ENCODE measurements around the gene ARHGAP24.

The ARHGAP24 gene

DNA sequence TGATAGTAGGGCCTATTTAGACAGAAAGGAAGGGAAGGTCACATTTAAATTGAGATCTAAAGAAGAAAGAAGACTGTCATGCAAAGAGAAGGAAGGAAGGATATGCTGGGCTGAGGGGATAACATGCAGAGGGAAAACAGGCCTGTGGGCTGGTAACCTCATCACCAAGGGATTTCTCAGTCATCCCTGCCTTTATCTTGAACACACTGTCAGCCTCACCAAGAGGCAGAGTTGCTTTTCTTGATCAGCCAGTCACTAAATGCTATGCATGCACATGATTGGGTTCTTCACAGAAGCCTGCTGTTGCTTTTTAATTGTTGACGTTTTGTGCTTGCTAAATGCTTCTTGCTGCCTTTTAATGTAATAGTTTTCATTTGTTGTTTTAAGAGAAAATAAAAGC is 113.0 kb downstream of the ARHGAP24 start:
- DNase-seq, result no peak

- DNase-seq, result peak; percentile 6
These were observed 116.6 kb downstream of the ARHGAP24 start for GRCh38 chr4:85591406-85592098.

GRCh38 chr4:85595098-85595775 is 120.3 kb downstream of the ARHGAP24 start:
- no peak for DNase-seq

DNA sequence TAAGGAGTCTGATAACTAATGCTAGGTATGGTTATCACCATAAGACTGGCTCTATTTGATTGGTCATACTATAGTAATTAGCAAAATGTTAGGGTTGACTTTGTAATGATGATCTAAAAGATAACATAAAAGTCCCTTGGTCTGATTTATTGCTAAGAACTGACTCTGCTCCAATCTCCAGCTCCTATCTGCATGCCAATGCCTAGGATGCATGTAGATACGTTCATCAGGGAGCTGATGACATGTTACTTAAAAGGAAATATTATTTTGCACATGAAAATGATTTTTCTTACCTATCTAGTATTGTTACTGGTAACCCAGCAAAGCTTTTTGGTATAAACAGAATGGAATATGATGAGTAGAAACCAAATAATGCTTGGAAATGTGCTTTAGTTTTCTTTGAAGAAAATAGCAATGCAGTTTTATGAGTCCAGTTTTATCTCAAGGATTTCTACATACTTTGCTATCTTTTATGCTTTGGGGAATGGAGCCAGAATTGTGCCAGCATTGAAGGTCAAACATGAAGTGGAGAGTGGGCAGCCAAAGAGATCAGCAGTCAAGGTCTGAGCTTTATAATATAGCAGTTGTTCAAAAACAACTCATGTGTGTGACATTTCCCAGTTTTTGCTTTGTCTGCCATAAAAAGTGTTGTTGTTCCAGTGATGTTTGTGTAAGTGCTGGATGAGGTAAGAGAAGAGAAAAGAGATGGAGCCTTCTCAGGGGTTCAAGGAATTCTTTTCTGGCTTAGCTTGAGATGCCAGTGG is 121.0 kb downstream of the ARHGAP24 start:
- DNase-seq, result no peak

DNA sequence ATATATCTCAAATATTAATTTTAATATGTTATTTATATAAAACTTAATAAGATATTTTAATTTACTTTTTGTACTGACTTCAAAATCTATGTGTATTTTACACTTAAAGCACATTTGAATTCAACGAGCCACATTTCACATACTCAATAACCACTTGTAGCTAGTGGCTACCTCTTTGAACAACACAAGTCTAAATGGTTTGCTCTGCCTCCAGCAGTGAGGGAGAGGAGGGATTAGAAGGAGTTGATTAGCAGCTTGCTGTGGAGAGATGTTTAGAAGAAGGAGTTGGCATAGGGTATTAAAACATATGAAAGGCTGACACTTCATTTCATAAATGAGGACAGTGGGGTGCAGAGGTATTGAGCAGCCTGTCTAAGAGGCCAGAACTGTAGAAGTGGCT is 124.0 kb downstream of the ARHGAP24 start:
- DNase-seq, result no peak

DNA sequence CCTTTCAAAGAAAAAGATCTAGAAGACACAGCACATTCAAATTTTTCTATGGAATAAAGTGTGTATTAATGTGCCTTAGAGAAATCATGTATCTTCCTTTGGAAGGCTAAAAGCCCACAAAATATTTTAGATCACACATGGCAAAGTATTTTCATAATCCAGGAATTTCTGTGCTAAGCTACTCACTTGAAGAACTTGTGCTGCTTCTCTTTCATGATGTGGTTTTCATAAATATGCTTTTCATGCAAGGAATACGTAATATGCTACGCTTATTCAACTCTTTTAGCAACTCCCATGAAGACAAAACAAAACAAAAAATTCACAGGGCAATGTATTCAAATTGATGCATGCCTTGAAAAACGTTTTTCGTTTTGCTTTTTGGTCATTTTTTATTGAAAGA is 125.6 kb downstream of the ARHGAP24 start:
- peak; percentile 52 for DNase-seq

- peak; percentile 13 for DNase-seq
These were observed 128.7 kb downstream of the ARHGAP24 start for GRCh38 chr4:85603437-85604336.

GRCh38 chr4:85606505-85606904 is 131.6 kb downstream of the ARHGAP24 start:
- no peak for DNase-seq

DNA sequence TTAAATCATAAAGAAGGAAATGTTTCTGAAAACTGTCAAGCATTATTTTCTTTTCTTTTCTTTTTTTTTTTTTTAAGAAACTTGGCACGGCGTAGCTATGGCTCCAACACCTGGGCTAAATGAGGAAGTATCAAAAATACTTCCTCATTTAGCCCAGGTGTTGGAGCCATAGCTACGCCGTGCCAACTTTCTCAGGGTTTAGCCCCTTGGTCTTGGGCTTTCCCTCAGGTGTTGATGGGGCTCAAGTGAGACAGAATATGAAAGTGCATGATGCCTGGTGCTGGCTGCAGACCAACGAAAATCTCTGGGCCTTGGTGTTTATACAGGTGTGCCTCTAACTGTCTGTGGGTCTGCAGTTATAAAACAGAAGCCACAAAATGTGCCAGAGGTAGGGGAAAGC is 132.7 kb downstream of the ARHGAP24 start:
- DNase-seq, result no peak

- no peak for DNase-seq
These were observed 135.5 kb downstream of the ARHGAP24 start for GRCh38 chr4:85610450-85610849.

DNA sequence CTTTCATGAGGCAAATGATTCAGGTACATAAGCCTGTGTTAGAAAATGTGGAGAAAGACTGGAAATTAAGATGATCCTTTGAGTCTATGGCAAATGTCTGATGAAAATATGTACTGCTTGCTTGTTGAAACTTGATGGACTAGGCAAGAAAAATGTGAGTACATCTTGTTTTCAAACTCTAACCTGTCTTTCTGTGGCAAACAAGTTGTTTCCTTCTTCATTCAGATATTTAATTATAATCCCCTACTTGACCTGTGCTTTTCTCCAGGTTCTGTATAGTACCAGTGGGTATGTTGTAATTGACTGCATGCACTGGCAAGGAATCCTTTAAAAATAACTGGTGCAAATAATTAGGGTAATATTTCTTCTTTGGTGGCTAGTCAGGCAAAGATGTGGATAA is 136.7 kb downstream of the ARHGAP24 start:
- DNase-seq, result no peak

- no peak for DNase-seq
These were observed 139.0 kb downstream of the ARHGAP24 start for GRCh38 chr4:85613901-85614300.

GRCh38 chr4:85615952-85616351 is 141.0 kb downstream of the ARHGAP24 start:
- DNase-seq, result no peak

DNA sequence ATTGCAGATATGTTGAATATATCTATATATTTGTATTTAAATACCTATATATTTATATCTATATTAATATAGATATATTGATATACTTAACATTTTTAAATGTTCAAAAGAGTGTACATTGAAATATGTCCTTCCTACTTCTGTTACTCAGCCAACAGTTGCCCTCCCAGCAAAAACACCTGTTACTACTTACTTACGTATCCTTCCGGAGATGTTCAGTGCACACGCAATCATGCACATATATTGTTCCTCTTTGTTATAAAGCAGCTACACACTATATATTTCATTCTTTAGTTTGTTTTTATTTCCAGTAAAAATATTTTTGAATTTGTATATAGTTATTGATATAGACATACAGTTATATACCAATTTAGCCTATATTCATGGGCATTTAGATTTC is 142.3 kb downstream of the ARHGAP24 start:
- DNase-seq, result no peak

DNA sequence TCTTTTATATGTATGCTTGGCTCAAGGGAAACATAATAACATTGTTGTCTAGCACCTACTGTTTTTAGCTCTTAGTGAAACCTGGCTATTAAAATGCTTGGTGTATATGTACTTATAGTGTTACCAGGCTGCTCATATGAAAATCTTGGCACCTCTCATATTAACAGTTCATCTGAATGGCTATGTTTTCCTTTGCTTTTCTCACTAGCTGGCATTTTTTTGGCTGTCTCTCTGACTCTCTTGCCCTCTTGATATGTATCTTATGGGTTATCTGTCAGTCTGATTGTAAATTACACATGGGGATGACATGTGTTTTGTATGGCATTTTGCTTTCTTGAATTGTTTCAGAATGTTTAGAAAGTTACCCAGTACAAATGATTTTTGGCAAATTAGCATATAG is 158.0 kb downstream of the ARHGAP24 start:
- DNase-seq, result no peak

- peak; percentile 46 for DNase-seq
These were observed 162.8 kb downstream of the ARHGAP24 start for GRCh38 chr4:85637778-85638177.

DNA sequence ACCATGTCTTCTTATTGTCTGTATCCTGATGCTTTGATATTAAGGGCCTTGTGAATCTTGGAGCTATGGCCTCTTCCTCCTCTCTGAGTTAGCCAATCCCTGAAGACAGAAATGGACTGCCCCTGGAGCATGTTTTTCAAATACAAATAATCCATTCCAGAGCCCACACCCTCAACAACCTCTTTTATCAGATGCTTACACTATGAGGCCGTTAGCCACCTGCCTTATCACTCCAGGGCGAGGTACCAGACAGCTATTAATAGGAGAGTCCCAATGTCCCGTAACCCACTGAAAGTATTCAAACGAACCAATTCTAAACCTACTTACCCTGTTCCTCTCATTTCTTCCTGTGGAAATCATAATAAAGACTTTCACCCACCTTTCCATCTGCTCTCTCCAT is 165.0 kb downstream of the ARHGAP24 start:
- DNase-seq, result no peak

- no peak for DNase-seq
These were observed 167.6 kb downstream of the ARHGAP24 start for GRCh38 chr4:85642356-85643100.

DNA sequence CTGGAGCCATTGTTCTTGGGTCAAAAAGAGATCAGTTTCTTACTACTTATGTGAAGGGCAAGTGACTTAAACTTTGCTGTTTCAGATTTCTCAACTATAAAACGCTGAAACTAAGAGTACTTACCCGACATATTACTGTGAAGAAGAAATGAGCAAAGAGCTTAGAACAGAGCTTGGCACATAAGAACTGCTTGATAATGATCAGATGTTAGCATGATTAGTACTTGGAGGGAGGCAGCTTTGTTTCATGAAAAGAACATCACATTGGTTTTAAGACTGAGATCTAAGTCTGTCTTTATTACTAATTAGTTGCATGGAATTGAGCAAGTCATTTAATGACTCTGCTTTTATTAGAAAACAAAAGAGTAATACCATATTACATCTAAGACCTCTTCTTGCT is 169.1 kb downstream of the ARHGAP24 start:
- no peak for DNase-seq

GRCh38 chr4:85650908-85651307 is 176.0 kb downstream of the ARHGAP24 start:
- no peak for DNase-seq

GRCh38 chr4:85656759-85657505 is 182.0 kb downstream of the ARHGAP24 start:
- no peak for DNase-seq

All from fibroblast of skin of abdomen (primary cell).